GM18951 (cell line): ENCODE measurements around the gene DCAF15.

ENCODE experiments used
- POLR2A ChIP-seq: IDR thresholded peaks from 4 replicates; pipeline ENCODE4 v1.6.1; 2011; ENCODE audit warnings: mild to moderate bottlenecking; ENCODE audit not compliant: insufficient read length, insufficient read depth; ENCODE audit errors: extremely low read depth
- in situ Hi-C: fragments of 300-500 bp; cut with MboI; formaldehyde crosslinking; loops from one replicate; pipeline ENCODE4 v1.12.0; 2022; ENCODE audit warnings: low sequenced_read_pairs, mixed read lengths, inconsistent platforms; ENCODE audit not compliant: unreplicated experiment

Gene DCAF15

GRCh38 chr19:13979686-13980085, 27.4 kb downstream of the DCAF15 start:
- in situ Hi-C loops, result no loop called here
- no peak for TF ChIP-seq POLR2A

- TF ChIP-seq POLR2A, result no peak
- in situ Hi-C loops, result no loop called here
Measured at GRCh38 chr19:13980340-13980739, 28.0 kb downstream of the DCAF15 start.

DNA sequence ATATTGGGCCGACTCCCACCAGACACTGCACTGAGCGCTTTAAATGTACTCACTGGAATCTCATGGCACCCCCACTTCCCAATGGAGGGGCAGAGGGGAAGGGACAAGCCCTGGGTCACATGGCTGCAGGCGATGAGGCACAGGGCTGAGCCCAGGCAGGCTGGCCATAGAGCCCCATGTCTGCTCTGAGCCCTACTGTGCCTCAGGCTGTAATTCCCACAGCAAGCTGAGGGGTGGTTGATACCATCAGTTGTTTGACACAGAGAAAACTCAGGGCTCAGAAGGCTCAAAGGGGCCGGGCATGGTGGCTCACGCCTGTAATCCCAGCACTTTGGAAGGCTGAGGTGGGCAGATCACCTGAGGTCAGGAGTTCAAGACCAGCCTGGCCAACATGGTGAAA, 28.7 kb downstream of the DCAF15 start:
- in situ Hi-C loops, result no loop called here
- no peak for TF ChIP-seq POLR2A

DNA sequence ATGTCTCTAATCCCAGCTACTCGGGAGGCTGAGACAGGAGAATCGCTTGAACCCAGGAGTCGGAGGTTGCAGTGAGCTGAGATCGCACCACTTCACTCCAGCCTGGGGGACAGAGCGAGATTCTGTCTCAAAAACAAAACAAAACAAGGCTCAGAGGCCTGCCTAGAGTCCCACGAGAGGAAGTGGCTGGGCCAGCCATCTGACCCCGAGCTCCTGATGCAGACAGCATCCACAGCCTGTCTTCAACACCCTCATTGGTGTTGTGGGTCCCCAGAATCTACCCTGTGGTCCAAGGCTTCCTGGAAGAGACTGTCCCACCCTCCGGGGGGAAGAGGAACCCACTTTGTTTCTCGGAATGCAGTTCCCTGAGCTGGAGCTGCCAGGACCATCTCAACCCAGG, 29.2 kb downstream of the DCAF15 start:
- in situ Hi-C loops, result no loop called here
- TF ChIP-seq POLR2A, result no peak

GRCh38 chr19:13981988-13982501, 29.7 kb downstream of the DCAF15 start:
- in situ Hi-C loops, result no loop called here

DNA sequence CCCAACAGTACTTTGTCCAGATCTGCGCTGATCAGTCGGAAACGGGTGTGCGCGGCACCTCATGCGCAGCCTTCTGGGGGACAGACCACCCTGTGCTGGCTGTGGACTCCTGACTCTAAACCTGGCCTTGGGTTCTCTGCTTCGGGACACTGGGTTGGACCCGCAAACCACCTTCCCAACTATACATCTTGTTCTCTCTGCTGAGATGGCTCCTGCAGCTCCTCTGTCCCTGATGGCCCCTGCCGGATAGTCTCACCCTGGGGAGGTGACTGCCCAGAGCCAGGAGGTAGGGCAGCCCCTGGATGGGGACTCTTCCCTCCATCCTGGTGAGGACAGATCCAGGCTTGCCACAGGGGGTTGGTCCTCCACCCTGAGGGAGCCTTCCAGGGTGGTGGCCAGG, 30.5 kb downstream of the DCAF15 start:
- TF ChIP-seq POLR2A, result no peak
- in situ Hi-C loops, result no loop called here

More at GRCh38 chr19:13981988-13982501, 29.7 kb downstream of the DCAF15 start:
- no peak for TF ChIP-seq POLR2A

GRCh38 chr19:13983213-13983889, 31.0 kb downstream of the DCAF15 start:
- no peak for TF ChIP-seq POLR2A
- in situ Hi-C loops, result no loop called here

- no peak for TF ChIP-seq POLR2A
- in situ Hi-C loops, result no loop called here
Measured at GRCh38 chr19:13984186-13984585, 31.9 kb downstream of the DCAF15 start.

- no peak for TF ChIP-seq POLR2A
- in situ Hi-C loops, result no loop called here
Measured at GRCh38 chr19:13984875-13985741, 32.8 kb downstream of the DCAF15 start.

DNA sequence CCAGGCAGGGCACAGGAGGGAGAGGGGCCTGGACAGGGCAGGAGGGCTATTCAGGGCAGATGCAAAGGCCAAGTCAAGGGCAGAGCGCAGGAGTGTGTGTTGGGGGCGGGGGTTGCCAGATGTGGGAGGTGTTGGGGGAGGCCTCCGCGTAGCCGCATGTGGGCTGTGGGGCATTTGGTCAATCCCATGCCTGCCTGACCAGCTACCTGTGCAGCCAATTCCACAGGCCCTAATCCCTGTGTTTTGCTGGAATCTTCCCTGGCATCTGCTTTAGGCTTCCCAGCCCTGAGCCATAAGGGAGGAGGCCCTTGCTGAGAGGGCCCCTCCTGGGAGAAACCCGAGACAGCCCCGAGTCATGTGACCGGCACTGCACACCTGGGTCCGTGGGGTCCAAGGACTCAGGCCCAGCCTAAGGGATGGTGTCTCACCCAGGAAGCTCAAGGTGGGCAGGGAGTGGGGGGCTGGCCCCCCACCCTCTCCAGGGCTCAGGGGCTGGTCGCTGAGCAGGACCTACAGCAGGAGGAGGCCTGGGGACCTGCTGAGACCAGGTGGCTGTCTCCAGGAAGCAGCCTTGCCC, 33.5 kb downstream of the DCAF15 start:
- in situ Hi-C loops, result no loop called here
- TF ChIP-seq POLR2A, result no peak

DNA sequence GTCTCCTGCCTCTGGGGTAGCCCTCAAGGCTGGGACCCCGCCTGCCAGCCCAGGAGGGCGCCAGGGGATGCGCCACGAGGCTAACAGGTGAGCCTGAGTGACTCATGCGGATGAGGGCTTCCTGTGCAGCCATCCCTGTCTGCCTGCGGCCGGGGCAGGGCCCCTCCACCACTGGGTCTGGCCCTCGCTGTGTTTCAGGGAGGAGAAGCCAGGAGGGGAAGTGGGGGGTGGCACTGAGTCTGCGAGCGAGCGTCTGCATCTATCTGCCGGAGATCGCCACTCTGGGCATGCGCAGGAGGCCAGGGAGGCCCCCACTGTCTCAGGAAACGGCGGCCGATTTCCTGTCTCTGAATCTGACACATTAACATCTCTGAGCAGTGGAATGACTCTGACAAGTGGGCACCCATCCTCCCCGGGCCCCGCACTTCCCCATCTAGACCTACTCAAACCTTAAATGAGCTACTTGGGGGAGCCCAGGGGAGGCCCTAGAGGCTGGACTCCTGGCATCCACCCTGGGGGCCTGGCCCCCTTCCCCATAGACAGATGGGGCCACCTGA, 34.1 kb downstream of the DCAF15 start:
- TF ChIP-seq POLR2A, result peak; percentile 71
- in situ Hi-C loops, result no loop called here

DNA sequence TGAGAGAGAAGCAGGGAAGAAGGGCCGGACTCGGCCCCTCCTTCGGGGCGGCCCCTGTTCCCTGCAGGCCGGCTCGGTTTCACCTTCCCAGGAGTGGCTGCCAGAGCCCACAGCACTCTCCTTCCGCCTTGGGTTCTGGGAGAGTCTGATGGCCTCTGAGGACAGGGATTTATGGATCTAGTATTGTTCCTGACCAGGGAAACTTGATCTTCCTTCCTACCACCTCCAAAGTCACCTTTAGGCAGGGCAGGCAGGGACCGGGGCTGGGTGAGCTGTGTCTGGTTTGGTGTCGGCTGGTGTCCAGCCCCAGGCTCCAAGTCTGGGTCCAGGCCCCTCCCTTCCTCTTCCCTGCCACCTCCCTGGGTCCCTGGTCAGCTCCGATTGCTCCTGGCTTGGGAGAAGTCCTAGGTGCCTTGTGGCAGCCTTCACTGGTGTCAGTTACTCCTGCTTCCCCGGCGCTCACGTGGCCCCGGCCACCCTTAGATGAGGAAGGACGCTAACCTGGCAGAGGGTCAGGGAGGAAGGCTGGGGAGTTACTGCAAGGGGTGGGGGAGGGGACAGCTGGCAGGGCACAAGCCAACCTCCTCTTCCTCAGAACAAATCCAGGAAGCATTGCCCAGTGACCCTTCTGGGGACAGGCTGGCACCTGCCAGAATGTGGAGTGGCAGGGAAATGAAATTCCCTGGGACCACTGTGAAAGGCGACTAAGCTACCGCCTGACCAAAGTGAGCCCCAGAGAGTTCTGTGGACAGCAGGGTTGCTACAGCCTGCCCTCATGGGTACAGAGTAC, 35.0 kb downstream of the DCAF15 start:
- in situ Hi-C loops, result no loop called here

GRCh38 chr19:13989487-13989886, 37.2 kb downstream of the DCAF15 start:
- TF ChIP-seq POLR2A, result no peak
- in situ Hi-C loops, result no loop called here

More for the DNA sequence above, 35.0 kb downstream of the DCAF15 start:
- no peak for TF ChIP-seq POLR2A

DNA sequence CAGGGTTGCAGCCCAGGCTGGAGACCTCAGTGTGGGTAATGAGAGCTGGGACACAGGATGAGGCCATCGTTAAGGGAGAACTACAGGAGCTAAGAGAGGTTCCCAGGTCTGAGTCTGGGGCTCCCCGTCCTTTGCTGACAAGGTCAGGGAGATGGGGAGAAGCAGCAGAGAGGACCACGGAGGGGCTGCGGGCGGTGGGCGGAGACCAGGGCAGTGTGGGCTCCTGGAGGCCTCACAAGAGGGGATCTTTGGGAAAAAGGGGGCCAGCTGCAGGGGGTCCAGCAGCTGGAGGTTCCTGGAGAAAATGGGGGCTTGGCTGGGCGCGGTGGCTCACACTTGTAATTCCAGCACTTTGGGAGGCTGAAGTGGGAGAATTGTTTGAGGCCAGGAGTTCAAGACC, 37.8 kb downstream of the DCAF15 start:
- in situ Hi-C loops, result no loop called here
- TF ChIP-seq POLR2A, result no peak
